ENCODE results near the gene OSBPL8. TPM values are rescaled to one million over a fixed set of nuclear protein-coding genes. Genes with fewer than 3 reads are reported as not detected.
A peak's percentile ranks its signal among the peaks of the same experiment; 100 is the strongest.

The OSBPL8 gene
- total RNA-seq, 4 donors from 2014 or later, result 25.6 to 46.0 (median 43.4) TPM

- Histone ChIP-seq H3K4me1 (peaks cover 41 to 63% of the 10 kb centered on the region in 2 donors), H3K4me3 (no peak overlapping the region), H3K9me3 (no peaks in the 10 kb centered on the region), H3K27me3 (no peaks in the 10 kb centered on the region), H3K27ac (no peak overlapping the region), H3K36me3 (peaks cover 0 to 4% of the 10 kb centered on the region in 2 donors)
- intact Hi-C loops (cut with DNase I; ENCODE audit: low total_unique reads) (loop anchor here (10.0 kb wide), 3 partner anchors 168 to 468 kb away; partner anchors contain the start of gene NAP1L1), in situ Hi-C loops (cut with MboI; ENCODE audit: low sequenced_read_pairs in 4 of 4) (loop anchor here in 3 of 4 donors (25.0 kb wide), 4 partner anchors 165 to 1165 kb away; partner anchors contain the start of genes NAP1L1 (in 2 of the 3) and GLIPR1L2 (in 1 of the 3))
- DNase-seq (no peak), ATAC-seq (peak in 1 of 2 donors; percentile 22)
- TF ChIP-seq POLR2A (IDR thresholded peaks at IDR 0.05) (no peak), CTCF (IDR thresholded peaks at IDR 0.05 in 4 of 5, conservative IDR thresholded peaks at IDR 0.05 in 1 of 5) (no peak)
These were observed 7.1 kb downstream of the OSBPL8 start for GRCh38 chr12:76552343-76552938.

DNA sequence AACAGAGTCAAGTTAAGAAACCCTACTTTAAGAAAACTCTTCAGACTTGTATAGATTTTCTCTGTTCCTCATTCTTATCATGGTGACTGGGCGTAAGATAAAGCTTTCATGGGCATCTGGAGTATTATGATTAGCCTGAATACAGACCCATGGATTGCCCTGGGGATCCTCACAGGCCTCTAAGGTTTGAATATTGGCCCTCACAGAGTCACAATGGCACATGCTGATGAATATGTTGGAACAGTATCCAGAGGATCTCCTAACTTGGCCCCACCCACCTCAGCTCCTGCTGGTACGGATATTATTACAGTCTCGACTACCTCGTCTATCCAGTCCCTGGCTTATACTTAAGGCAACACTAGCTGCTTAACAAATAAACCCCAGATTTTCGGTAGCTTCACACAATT is 8.1 kb downstream of the OSBPL8 start:
- H3K4me1 ChIP-seq, result peaks cover 46 to 63% of the 10 kb centered on the region in 2 donors
- ATAC-seq, result peak; percentile 45 to 83

DNA sequence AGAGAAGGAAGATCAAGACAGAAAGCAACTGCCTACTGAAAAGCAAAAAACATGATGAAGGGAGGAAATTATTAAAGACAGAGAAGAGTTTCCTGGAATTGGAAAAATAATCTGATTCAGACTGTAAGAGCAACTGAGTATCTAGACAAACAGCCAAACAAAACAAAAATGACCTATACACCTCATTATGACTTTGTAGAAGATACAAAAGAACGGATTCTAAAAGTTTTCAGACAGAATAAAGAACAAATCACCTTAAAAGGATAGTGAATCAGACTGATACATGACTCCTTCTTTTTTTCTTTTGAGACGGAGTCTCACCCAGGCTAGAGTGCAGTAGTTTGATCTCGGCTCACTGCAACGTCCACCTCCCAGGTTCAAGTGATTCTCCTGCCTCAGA is 10.4 kb downstream of the OSBPL8 start:
- Histone ChIP-seq H3K9me3 (no peaks in the 10 kb centered on the region), H3K27me3 (no peaks in the 10 kb centered on the region), H3K36me3 (no peaks in the 10 kb centered on the region), H3K27ac (no peak overlapping the region), H3K4me3 (no peak overlapping the region), H3K4me1 (peaks cover 59 to 63% of the 10 kb centered on the region in 2 donors)
- TF ChIP-seq CTCF (IDR thresholded peaks at IDR 0.05 in 4 of 5, conservative IDR thresholded peaks at IDR 0.05 in 1 of 5) (no peak), POLR2A (IDR thresholded peaks at IDR 0.05) (no peak)
- no peak for ATAC-seq
- in situ Hi-C loops (cut with MboI; ENCODE audit: low sequenced_read_pairs in 4 of 4), result no loop called here
- no peak for DNase-seq
- intact Hi-C loops (cut with DNase I; ENCODE audit: low total_unique reads), result no loop called here

More for the DNA sequence above, 8.1 kb downstream of the OSBPL8 start:
- no peak overlapping the region for H3K4me3 ChIP-seq
- no peaks in the 10 kb centered on the region for H3K36me3 ChIP-seq
- TF ChIP-seq CTCF (IDR thresholded peaks at IDR 0.05 in 4 of 5, conservative IDR thresholded peaks at IDR 0.05 in 1 of 5) (no peak), POLR2A (IDR thresholded peaks at IDR 0.05) (no peak)
- DNase-seq, result peak in 1 of 2 donors; percentile 31
- H3K27me3 ChIP-seq, result no peaks in the 10 kb centered on the region
- in situ Hi-C loops (cut with MboI; ENCODE audit: low sequenced_read_pairs in 4 of 4) (loop anchor here in 3 of 4 donors (25.0 kb wide), 4 partner anchors 164 to 1164 kb away; partner anchors contain the start of genes NAP1L1 (in 2 of the 3) and GLIPR1L2 (in 1 of the 3)), intact Hi-C loops (cut with DNase I; ENCODE audit: low total_unique reads) (loop anchor here (10.0 kb wide), 3 partner anchors 167 to 467 kb away; partner anchors contain the start of gene NAP1L1)
- H3K9me3 ChIP-seq, result no peaks in the 10 kb centered on the region
- H3K27ac ChIP-seq, result no peak overlapping the region

DNA sequence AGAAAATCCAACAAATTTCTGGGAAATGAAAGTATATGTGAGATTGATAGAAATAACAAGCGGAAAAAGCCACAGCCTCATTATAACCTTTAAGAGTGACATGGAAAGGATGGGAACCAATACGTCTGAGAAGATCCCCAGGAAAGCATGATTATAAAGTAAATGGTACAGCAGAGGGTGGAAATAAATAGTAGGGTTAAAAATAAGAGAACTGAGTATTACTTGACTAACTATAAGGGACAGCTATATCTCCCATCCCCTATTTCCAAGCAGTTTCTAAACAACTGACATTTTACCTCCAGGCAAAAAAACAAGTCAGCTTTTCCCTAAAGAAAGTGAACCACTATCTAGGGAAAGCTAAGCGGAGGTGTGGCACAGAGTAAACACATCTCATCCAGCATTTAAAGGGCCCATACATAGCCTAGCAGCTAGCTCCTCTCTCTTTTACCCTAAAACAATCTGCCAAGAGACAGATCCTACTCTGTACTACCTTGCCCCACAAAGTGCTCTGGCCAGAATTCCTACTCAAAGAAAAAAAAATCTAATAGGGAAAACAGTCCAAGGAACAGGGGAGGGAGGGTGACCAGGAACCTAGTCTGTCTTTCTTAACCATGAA is 11.2 kb downstream of the OSBPL8 start:
- H3K4me3 ChIP-seq, result no peak overlapping the region
- intact Hi-C loops (cut with DNase I; ENCODE audit: low total_unique reads) (no loop called here), in situ Hi-C loops (cut with MboI; ENCODE audit: low sequenced_read_pairs in 4 of 4) (no loop called here)
- no peaks in the 10 kb centered on the region for H3K36me3 ChIP-seq
- no peak for TF ChIP-seq POLR2A (IDR thresholded peaks at IDR 0.05)
- DNase-seq, result no peak
- no peaks in the 10 kb centered on the region for H3K27me3 ChIP-seq
- H3K27ac ChIP-seq, result no peak overlapping the region
- H3K9me3 ChIP-seq, result no peaks in the 10 kb centered on the region
- ATAC-seq, result no peak
- H3K4me1 ChIP-seq, result peaks cover 62 to 67% of the 10 kb centered on the region in 2 donors

- TF ChIP-seq CTCF (IDR thresholded peaks at IDR 0.05 in 4 of 5, conservative IDR thresholded peaks at IDR 0.05 in 1 of 5), result no peak
- no peak for TF ChIP-seq POLR2A (IDR thresholded peaks at IDR 0.05)
- Histone ChIP-seq H3K9me3 (no peaks in the 10 kb centered on the region), H3K4me3 (no peak overlapping the region), H3K27ac (no peak overlapping the region), H3K36me3 (no peaks in the 10 kb centered on the region), H3K4me1 (peaks cover 58 to 60% of the 10 kb centered on the region in 2 donors), H3K27me3 (no peaks in the 10 kb centered on the region)
- DNase-seq (no peak), ATAC-seq (no peak)
- intact Hi-C loops (cut with DNase I; ENCODE audit: low total_unique reads), result no loop called here
- in situ Hi-C loops (cut with MboI; ENCODE audit: low sequenced_read_pairs in 4 of 4), result no loop called here
These were observed 12.0 kb downstream of the OSBPL8 start for GRCh38 chr12:76547526-76547925.
